ENCODE measurements around the gene NPIPB6. TPM values are rescaled to one million over a fixed set of nuclear protein-coding genes. Genes with fewer than 3 reads are reported as not detected.
"Not testable (repeated sequence)": the region's sequence is repeated elsewhere in the genome, so short reads cannot be mapped to it uniquely, and the experiment has no call there.

NPIPB6 gene
- total and polyA plus RNA-seq, 2 donors (not counting 1 experiment from before 2014, with no cell fraction given): 2.1 to 5.8 TPM

- H3K4me3 ChIP-seq (ENCODE audit: control extremely low read depth in 1 of 5, extremely low read depth in 1 of 5, insufficient read depth in 1 of 5, low read depth in 2 of 5, low read length in 4 of 5); H3K9me3 ChIP-seq (ENCODE audit: control extremely low read depth in 1 of 3, control insufficient read depth in 2 of 3, insufficient read depth in 1 of 3, low read length in 2 of 3); H3K4me1 ChIP-seq (ENCODE audit: control insufficient read depth in 2 of 2, insufficient read depth in 2 of 2, low read length in 2 of 2); H3K27ac ChIP-seq (ENCODE audit: low read length in 2 of 2); H2AFZ ChIP-seq (ENCODE audit: insufficient read depth, low read depth, low read length, poor library complexity, severe bottlenecking); DNase-seq; H3K9me3 Mint-ChIP-seq (ENCODE audit: insufficient read depth); intact Hi-C loops (cut with micrococcal nuclease); H3K27ac Mint-ChIP-seq; H3K27me3 ChIP-seq (replicated peaks in 1 of 4; ENCODE audit: control extremely low read depth in 1 of 4, control insufficient read depth in 3 of 4, insufficient read depth in 4 of 4, low read length in 3 of 4); H3K36me3 ChIP-seq (replicated peaks in 1 of 2; ENCODE audit: control extremely low read depth in 1 of 2, control insufficient read depth in 1 of 2, extremely low read depth in 1 of 2, insufficient read depth in 2 of 2, low read length in 1 of 2); H4K20me1 ChIP-seq (ENCODE audit: control insufficient read depth, insufficient read depth, low read length, poor library complexity, severe bottlenecking); H3K9ac ChIP-seq (ENCODE audit: low read length); H3K27me3 Mint-ChIP-seq; POLR2A ChIA-PET; H3K4me2 ChIP-seq (replicated peaks; ENCODE audit: low read depth, low read length, poor library complexity, severe bottlenecking); H3K4me3 Mint-ChIP-seq; CTCF ChIA-PET; ATAC-seq (ENCODE audit: low read depth); H3K79me2 ChIP-seq (ENCODE audit: control insufficient read depth, insufficient read depth, low read length); H3K4me1 Mint-ChIP-seq: not testable (repeated sequence)
- WGBS (ENCODE audit: insufficient coverage): no CpG with 5 or more reads among the region's 6 CpGs
Measured at GRCh38 chr16:28338230-28338629, 25.1 kb downstream of the NPIPB6 start.

GRCh38 chr16:28336940-28337710 lies 26.2 kb downstream of the NPIPB6 start:
- H3K4me1 ChIP-seq (ENCODE audit: control insufficient read depth in 2 of 2, insufficient read depth in 2 of 2, low read length in 2 of 2); intact Hi-C loops (cut with micrococcal nuclease); H3K36me3 ChIP-seq (replicated peaks in 1 of 2; ENCODE audit: control extremely low read depth in 1 of 2, control insufficient read depth in 1 of 2, extremely low read depth in 1 of 2, insufficient read depth in 2 of 2, low read length in 1 of 2); H3K9me3 ChIP-seq (ENCODE audit: control extremely low read depth in 1 of 3, control insufficient read depth in 2 of 3, insufficient read depth in 1 of 3, low read length in 2 of 3); H3K4me3 Mint-ChIP-seq; CTCF ChIA-PET; H3K4me1 Mint-ChIP-seq; ATAC-seq (ENCODE audit: low read depth); H3K27me3 ChIP-seq (replicated peaks in 1 of 4; ENCODE audit: control extremely low read depth in 1 of 4, control insufficient read depth in 3 of 4, insufficient read depth in 4 of 4, low read length in 3 of 4); H3K4me3 ChIP-seq (ENCODE audit: control extremely low read depth in 1 of 5, extremely low read depth in 1 of 5, insufficient read depth in 1 of 5, low read depth in 2 of 5, low read length in 4 of 5); H3K27ac ChIP-seq (ENCODE audit: low read length in 2 of 2); H3K9me3 Mint-ChIP-seq (ENCODE audit: insufficient read depth); H3K27me3 Mint-ChIP-seq; H4K20me1 ChIP-seq (ENCODE audit: control insufficient read depth, insufficient read depth, low read length, poor library complexity, severe bottlenecking); H3K9ac ChIP-seq (ENCODE audit: low read length); H3K27ac Mint-ChIP-seq; POLR2A ChIA-PET; H2AFZ ChIP-seq (ENCODE audit: insufficient read depth, low read depth, low read length, poor library complexity, severe bottlenecking); H3K4me2 ChIP-seq (replicated peaks; ENCODE audit: low read depth, low read length, poor library complexity, severe bottlenecking); H3K79me2 ChIP-seq (ENCODE audit: control insufficient read depth, insufficient read depth, low read length); DNase-seq: not testable (repeated sequence)
- WGBS (ENCODE audit: insufficient coverage): no CpG with 5 or more reads among the region's 5 CpGs

DNA sequence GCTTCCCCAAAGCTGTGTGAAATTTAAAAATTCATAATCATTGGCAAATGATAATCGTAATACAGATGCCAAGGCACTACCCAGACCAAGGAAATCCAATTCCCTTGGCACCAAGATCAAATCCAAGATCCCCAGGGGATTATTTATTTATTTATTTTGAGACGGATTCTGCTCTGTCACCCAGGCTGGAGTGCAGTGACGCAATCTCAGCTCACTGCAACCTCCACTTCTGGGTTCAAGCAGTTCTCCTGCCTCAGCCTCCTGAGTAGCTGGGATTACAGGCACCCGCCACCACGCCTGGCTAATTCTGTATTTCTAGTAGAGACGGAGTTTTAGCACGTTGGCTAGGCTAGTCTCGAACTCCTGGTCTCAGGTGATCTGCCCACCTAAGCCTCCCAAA lies 27.6 kb downstream of the NPIPB6 start:
- H3K27me3 Mint-ChIP-seq; H3K27ac ChIP-seq (ENCODE audit: low read length in 2 of 2); H3K9me3 ChIP-seq (ENCODE audit: control extremely low read depth in 1 of 3, control insufficient read depth in 2 of 3, insufficient read depth in 1 of 3, low read length in 2 of 3); ATAC-seq (ENCODE audit: low read depth); H3K36me3 ChIP-seq (replicated peaks in 1 of 2; ENCODE audit: control extremely low read depth in 1 of 2, control insufficient read depth in 1 of 2, extremely low read depth in 1 of 2, insufficient read depth in 2 of 2, low read length in 1 of 2); H3K4me3 Mint-ChIP-seq; H3K4me1 ChIP-seq (ENCODE audit: control insufficient read depth in 2 of 2, insufficient read depth in 2 of 2, low read length in 2 of 2); H3K4me3 ChIP-seq (ENCODE audit: control extremely low read depth in 1 of 5, extremely low read depth in 1 of 5, insufficient read depth in 1 of 5, low read depth in 2 of 5, low read length in 4 of 5); H2AFZ ChIP-seq (ENCODE audit: insufficient read depth, low read depth, low read length, poor library complexity, severe bottlenecking); DNase-seq; H4K20me1 ChIP-seq (ENCODE audit: control insufficient read depth, insufficient read depth, low read length, poor library complexity, severe bottlenecking); H3K9me3 Mint-ChIP-seq (ENCODE audit: insufficient read depth); intact Hi-C loops (cut with micrococcal nuclease); H3K27me3 ChIP-seq (replicated peaks in 1 of 4; ENCODE audit: control extremely low read depth in 1 of 4, control insufficient read depth in 3 of 4, insufficient read depth in 4 of 4, low read length in 3 of 4); H3K27ac Mint-ChIP-seq; H3K79me2 ChIP-seq (ENCODE audit: control insufficient read depth, insufficient read depth, low read length); POLR2A ChIA-PET; H3K4me1 Mint-ChIP-seq; H3K4me2 ChIP-seq (replicated peaks; ENCODE audit: low read depth, low read length, poor library complexity, severe bottlenecking); H3K9ac ChIP-seq (ENCODE audit: low read length): not testable (repeated sequence)
- CTCF ChIA-PET: interaction anchor here (0.6 kb wide), 1 partner anchor 89 kb away, joined by 3 read pairs; no protein-coding TSS in a partner anchor
- 94% methylated on average over 2 of the region's 8 CpGs for WGBS (ENCODE audit: insufficient coverage)

- H3K27me3 Mint-ChIP-seq; H2AFZ ChIP-seq (ENCODE audit: insufficient read depth, low read depth, low read length, poor library complexity, severe bottlenecking); H3K4me1 ChIP-seq (ENCODE audit: control insufficient read depth in 2 of 2, insufficient read depth in 2 of 2, low read length in 2 of 2); H3K27me3 ChIP-seq (replicated peaks in 1 of 4; ENCODE audit: control extremely low read depth in 1 of 4, control insufficient read depth in 3 of 4, insufficient read depth in 4 of 4, low read length in 3 of 4); H3K4me3 Mint-ChIP-seq; H3K9me3 Mint-ChIP-seq (ENCODE audit: insufficient read depth); ATAC-seq (ENCODE audit: low read depth); DNase-seq; H3K4me3 ChIP-seq (ENCODE audit: control extremely low read depth in 1 of 5, extremely low read depth in 1 of 5, insufficient read depth in 1 of 5, low read depth in 2 of 5, low read length in 4 of 5); H3K27ac ChIP-seq (ENCODE audit: low read length in 2 of 2); H3K4me2 ChIP-seq (replicated peaks; ENCODE audit: low read depth, low read length, poor library complexity, severe bottlenecking); CTCF ChIA-PET; H3K79me2 ChIP-seq (ENCODE audit: control insufficient read depth, insufficient read depth, low read length); H3K9me3 ChIP-seq (ENCODE audit: control extremely low read depth in 1 of 3, control insufficient read depth in 2 of 3, insufficient read depth in 1 of 3, low read length in 2 of 3); POLR2A ChIA-PET; H3K4me1 Mint-ChIP-seq; H4K20me1 ChIP-seq (ENCODE audit: control insufficient read depth, insufficient read depth, low read length, poor library complexity, severe bottlenecking); H3K27ac Mint-ChIP-seq; intact Hi-C loops (cut with micrococcal nuclease); H3K36me3 ChIP-seq (replicated peaks in 1 of 2; ENCODE audit: control extremely low read depth in 1 of 2, control insufficient read depth in 1 of 2, extremely low read depth in 1 of 2, insufficient read depth in 2 of 2, low read length in 1 of 2); H3K9ac ChIP-seq (ENCODE audit: low read length): not testable (repeated sequence)
- no CpG with 5 or more reads among the region's 6 CpGs for WGBS (ENCODE audit: insufficient coverage)
Measured at GRCh38 chr16:28332632-28333031, 30.7 kb downstream of the NPIPB6 start.

Measured in B cell (primary cell).